Breast epithelium (tissue), 3 donors: ENCODE data around the gene CCDC169.

Source experiments
- POLR2A ChIP-seq: fragments of 450-650 bp; IDR thresholded peaks from one replicate; pipeline ENCODE4 v1.6.1; 2016; ENCODE audit warnings: antibody characterized with exemption, mild to moderate bottlenecking, moderate library complexity
- POLR2AphosphoS5 ChIP-seq, 3 donors: sonication (generic); formaldehyde crosslinking; IDR thresholded peaks; one replicate each; pipeline ENCODE4 v1.6.1; 2017; ENCODE audit warnings: antibody characterized with exemption in 3 of 3
- TF ChIP-seq, protein P1 (sequence below), 3 donors: fragments of 450-650 bp; IDR thresholded peaks; one replicate each; pipeline ENCODE4 v1.5.1; 2016 to 2017; ENCODE audit warnings: antibody characterized with exemption in 3 of 3, mild to moderate bottlenecking in 3 of 3, moderate library complexity in 3 of 3

GRCh38 chr13:36342715-36343114 is 45.1 kb upstream of the CCDC169 start:
- no peak for TF ChIP-seq POLR2A
- TF ChIP-seq, protein P1, sequence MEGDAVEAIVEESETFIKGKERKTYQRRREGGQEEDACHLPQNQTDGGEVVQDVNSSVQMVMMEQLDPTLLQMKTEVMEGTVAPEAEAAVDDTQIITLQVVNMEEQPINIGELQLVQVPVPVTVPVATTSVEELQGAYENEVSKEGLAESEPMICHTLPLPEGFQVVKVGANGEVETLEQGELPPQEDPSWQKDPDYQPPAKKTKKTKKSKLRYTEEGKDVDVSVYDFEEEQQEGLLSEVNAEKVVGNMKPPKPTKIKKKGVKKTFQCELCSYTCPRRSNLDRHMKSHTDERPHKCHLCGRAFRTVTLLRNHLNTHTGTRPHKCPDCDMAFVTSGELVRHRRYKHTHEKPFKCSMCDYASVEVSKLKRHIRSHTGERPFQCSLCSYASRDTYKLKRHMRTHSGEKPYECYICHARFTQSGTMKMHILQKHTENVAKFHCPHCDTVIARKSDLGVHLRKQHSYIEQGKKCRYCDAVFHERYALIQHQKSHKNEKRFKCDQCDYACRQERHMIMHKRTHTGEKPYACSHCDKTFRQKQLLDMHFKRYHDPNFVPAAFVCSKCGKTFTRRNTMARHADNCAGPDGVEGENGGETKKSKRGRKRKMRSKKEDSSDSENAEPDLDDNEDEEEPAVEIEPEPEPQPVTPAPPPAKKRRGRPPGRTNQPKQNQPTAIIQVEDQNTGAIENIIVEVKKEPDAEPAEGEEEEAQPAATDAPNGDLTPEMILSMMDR (IDR thresholded peaks at IDR 0.05): no peak
- TF ChIP-seq POLR2AphosphoS5 (IDR thresholded peaks at IDR 0.05): no peak
